Cardiac septum (tissue), 1 donor: ENCODE measurements around the gene ALDH2. TPM values are rescaled to one million over a fixed set of nuclear protein-coding genes. Genes with fewer than 3 reads are reported as not detected.
A peak's percentile ranks its signal among the peaks of the same experiment; 100 is the strongest.
"Not testable (repeated sequence)": the region's sequence is repeated elsewhere in the genome, so short reads cannot be mapped to it uniquely, and the experiment has no call there.

ENCODE experiments used
- DNase-seq: peaks from one replicate; pipeline ENCODE4 v3.0.0-alpha.2; 2020; ENCODE audit warnings: low spot score
- intact Hi-C: fragments of 100-400 bp; cut with DNase I; formaldehyde crosslinking; loops from one replicate; pipeline ENCODE4 v1.14.0; 2022
- total RNA-seq: library from RNA; stranded (reverse); fragmentation: NEBNext Ultra II Directional; extraction: Animal tissue kit (Norgen Biotek cat#: 25700); gene quantifications from one replicate; pipeline ENCODE4 v1.2.1, GENCODE V29; 2021
- donor health status: DM: no; HTN: no; CAD: no.

The ALDH2 gene
- total RNA-seq, 1 donor from 2014 or later, result 168 TPM

GRCh38 chr12:111781085-111781658 lies 14.4 kb downstream of the ALDH2 start:
- intact Hi-C loops, result no loop called here
- no peak for DNase-seq

DNA sequence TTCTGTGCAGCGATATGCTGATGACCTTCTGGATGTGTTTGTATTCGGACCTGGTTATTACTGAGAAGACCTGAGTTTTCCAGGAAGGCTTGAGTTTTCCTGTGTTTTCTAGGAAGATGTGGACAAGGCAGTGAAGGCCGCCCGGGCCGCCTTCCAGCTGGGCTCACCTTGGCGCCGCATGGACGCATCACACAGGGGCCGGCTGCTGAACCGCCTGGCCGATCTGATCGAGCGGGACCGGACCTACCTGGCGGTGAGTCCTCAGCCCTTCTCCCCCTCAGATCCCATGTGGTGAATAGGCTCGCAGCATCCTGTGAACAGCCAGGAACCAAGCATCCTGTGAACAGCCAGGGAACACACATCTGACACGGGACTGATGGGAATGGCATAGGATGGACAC lies 16.3 kb downstream of the ALDH2 start:
- intact Hi-C loops, result no loop called here

DNA sequence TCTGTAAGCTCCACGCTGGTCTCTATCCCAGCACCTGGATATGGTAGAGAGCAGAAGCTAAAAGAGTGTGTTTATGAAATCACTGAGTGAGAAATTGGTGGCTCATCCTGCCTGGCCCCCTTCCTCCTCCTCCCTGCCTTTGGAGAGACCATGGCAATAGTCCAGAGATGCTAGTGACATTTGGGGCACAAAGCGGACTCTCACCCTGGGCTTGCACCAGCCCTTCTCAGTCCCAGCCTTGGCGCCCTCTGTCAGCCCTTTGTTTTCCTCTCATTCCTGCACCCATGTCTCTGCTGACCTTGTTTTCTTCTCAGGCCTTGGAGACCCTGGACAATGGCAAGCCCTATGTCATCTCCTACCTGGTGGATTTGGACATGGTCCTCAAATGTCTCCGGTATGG lies 18.2 kb downstream of the ALDH2 start:
- intact Hi-C loops, result no loop called here

More for the DNA sequence above, 16.3 kb downstream of the ALDH2 start:
- no peak for DNase-seq

GRCh38 chr12:111785651-111786050 lies 18.9 kb downstream of the ALDH2 start:
- DNase-seq, result no peak
- intact Hi-C loops, result no loop called here

More for the DNA sequence above, 18.2 kb downstream of the ALDH2 start:
- DNase-seq, result no peak

- no peak for DNase-seq
- intact Hi-C loops, result loop anchor here (1.0 kb wide), 1 partner anchor 35 kb away; no protein-coding TSS in a partner anchor
Measured at GRCh38 chr12:111788178-111788654, 21.5 kb downstream of the ALDH2 start.

- intact Hi-C loops, result no loop called here
- DNase-seq, result no peak
Measured at GRCh38 chr12:111789779-111790178, 23.0 kb downstream of the ALDH2 start.

DNA sequence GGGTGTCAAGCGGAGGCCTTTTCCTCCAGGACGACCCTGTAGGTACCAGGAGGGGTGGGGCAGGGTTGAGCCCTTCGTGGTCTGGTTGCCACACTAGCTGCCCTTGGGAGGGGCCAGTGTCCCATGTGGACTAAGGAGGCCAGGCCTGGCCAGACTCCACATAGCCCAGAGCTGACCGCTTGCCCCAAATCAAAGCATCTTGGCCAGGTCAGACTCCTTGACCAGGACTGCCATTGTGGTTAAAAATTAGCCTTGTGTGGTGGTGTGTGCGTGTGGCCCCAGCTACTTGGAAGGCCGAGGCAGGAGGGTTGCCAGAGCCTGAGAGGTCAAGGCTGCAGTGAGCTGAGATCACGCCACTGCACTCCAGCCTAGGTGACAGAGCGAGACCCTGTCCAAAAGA lies 24.8 kb downstream of the ALDH2 start:
- DNase-seq, result no peak

GRCh38 chr12:111792155-111792855 lies 25.6 kb downstream of the ALDH2 start:
- peak; percentile 82 for DNase-seq
- intact Hi-C loops, result no loop called here

More for the DNA sequence above, 24.8 kb downstream of the ALDH2 start:
- intact Hi-C loops, result no loop called here

DNA sequence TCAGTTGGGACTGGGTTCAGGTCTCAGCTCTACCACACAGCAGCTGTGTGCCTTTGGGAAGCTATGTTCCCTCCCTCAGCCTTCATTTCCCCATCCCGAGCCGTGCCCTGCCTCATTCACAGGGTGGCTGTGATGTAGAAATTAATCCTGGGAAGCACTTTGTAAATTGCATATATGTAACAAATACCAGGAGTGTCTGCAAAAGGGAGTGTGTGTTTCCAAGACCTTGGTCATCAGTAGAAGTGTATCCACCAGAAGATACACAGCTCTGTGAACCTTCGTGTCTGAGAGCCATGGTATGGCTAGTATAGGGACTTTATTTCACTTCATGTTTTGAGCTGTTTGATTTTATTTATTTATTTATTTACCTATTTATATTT lies 26.1 kb downstream of the ALDH2 start:
- no peak for DNase-seq

DNA sequence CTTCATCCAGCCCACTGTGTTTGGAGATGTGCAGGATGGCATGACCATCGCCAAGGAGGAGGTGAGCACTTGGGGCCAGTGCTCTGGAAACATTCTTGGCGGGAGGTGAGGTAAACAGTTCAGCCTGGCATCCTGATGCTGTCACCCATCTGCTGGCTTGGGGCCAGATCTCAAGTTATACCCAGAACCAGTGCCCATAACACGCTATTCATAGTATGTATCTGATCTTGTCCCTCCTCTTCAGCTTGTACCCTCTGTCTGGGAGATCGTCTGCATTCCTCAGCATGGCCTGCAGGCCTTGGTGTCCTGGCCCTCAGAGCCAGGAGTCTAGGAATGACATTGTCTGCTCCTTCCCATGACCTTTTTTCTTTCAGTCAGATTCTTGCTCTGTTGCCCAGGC lies 31.4 kb downstream of the ALDH2 start:
- intact Hi-C loops, result no loop called here
- no peak for DNase-seq

More for the DNA sequence above, 26.1 kb downstream of the ALDH2 start:
- intact Hi-C loops, result no loop called here

GRCh38 chr12:111799758-111800157 lies 33.0 kb downstream of the ALDH2 start:
- intact Hi-C loops, result no loop called here
- DNase-seq, result no peak

DNA sequence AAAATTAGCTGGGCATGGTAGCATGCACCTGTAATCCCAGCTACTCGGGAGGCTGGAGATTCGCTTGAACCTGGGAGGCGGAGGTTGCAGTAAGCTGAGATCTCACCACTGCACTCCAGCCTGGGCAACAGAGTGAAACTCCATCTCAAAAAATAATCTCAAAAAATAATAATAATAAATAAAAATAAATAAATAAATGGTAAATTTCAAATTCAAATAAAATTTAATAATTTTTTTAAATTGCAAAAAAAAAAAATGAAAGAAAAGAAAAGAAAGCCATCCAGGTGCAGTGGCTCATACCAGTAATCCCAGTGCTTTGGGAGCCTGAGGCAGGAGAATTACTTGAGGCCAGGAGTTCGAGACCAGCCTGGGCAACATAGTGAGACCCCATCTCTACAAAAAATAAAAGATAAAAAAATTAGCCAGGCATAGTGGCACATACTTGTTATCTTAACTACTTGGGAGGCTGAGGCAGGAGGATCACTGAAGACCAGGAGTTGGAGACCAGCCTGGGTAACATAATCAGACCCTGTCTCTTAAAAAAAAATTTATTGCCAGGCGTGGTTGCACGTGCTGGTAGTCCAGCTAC lies 36.4 kb downstream of the ALDH2 start:
- intact Hi-C loops, result no loop called here
- no peak for DNase-seq

DNA sequence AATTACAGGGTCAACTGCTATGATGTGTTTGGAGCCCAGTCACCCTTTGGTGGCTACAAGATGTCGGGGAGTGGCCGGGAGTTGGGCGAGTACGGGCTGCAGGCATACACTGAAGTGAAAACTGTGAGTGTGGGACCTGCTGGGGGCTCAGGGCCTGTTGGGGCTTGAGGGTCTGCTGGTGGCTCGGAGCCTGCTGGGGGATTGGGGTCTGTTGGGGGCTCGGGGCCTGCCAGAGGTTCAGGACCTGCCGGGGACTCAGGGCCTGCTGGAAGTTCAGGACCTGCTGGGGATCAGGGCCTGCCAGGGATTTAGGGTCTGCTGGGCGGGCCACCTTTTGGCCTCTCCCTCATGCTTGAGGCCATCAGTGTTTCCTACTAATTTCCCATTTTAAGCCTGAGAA lies 37.1 kb downstream of the ALDH2 start:
- intact Hi-C loops, result no loop called here
- no peak for DNase-seq

GRCh38 chr12:111806304-111806703 lies 39.6 kb downstream of the ALDH2 start:
- intact Hi-C loops, result no loop called here
- DNase-seq, result no peak

GRCh38 chr12:111807232-111807631 lies 40.5 kb downstream of the ALDH2 start:
- DNase-seq, result no peak
- intact Hi-C loops, result no loop called here

DNA sequence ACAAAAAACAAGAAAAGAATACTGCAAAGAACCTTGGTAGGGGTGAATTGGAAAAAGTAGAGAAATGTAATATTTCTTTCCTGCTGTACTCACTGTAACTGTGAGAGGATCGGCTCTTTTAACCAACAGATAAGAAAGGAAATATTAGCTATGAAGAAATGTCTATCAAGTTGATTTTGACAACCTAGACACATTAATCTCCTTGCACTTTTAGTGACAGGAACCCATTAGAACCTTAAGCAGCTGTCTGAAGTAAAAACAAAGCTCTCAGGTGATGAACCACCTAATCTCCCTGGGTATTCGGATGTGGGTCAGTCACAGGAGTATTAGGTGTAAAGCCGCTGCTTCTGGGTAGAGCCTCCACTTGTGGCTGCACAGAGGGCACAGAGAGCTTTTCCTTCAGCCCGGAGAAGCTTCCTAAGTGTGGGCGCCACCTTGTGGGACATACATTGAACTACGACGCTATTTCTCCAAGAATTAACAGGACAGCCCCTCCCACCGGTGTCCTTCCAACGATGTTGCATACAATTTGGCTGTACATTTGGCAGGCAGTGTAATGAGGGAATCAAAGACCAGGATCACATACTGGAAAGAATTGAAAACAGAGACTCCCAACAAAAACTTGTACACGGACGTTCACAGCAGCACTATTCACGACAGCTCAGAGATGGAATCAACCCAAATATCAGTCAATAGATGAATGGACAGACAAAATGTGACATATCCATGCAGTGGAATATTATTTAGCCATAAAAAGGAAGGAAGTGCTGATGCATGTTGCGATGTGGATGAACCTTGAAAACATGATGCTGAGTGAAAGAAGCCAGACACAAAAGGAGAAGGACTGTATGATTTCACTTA lies 46.4 kb downstream of the ALDH2 start:
- DNase-seq, result peak; percentile 86
- intact Hi-C loops, result loop anchor here (2.0 kb wide), 1 partner anchor 58 kb away; no protein-coding TSS in a partner anchor

DNA sequence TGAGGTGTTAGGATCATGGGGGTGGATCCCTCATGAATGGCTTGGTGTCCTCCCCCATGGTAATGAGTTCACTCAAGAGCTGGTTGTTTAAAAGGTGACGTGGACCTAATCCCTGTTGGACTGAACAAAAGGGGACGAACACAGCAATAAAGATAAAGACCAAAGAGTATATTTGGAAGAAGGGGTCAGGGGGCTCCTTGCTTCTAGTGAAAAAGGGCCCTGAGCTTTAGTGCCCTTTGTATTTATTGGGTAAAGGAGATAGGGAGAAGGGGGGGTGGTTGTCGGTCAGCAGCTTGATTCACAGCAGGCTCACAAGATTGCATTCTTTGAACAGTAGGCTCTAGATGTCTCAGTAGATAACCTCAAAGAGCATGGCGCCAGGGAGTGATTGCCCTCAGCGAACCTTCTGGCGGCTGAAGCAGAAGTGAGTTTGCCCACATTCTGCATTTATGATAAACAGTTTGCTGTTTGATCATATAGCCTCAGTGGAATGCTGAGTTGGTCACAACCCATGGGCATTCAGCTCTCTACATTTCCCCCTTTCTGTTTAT lies 49.4 kb downstream of the ALDH2 start:
- DNase-seq, result no peak
- intact Hi-C loops, result no loop called here

GRCh38 chr12:111816898-111817297 lies 50.2 kb downstream of the ALDH2 start:
- intact Hi-C loops, DNase-seq: not testable (repeated sequence)

DNA sequence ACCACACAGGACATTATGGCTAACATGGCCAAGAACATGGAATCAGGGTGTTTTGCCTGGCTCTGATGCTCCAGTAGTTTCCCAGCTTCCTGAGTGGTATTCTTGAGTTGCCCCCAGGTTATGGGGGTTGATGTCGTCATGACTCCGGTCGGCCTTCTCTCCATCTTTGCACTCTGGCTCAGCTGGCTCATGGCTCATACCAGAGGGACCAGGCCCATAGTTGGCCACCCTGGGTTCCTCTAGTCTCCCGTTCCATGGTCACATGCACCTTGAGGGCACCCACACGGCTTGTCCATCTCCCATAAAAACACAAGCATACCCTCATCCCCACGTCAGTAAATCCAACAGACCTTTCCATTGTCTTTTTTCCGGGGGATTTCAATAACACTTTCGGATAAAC lies 51.6 kb downstream of the ALDH2 start:
- no peak for DNase-seq
- intact Hi-C loops, result no loop called here
